Measurements from ENCODE around the gene SF3A2. TPM values are rescaled to one million over a fixed set of nuclear protein-coding genes. Genes with fewer than 3 reads are reported as not detected.

SF3A2 gene
- total RNA-seq, 1 donor from 2014 or later = 28.7 TPM

DNA sequence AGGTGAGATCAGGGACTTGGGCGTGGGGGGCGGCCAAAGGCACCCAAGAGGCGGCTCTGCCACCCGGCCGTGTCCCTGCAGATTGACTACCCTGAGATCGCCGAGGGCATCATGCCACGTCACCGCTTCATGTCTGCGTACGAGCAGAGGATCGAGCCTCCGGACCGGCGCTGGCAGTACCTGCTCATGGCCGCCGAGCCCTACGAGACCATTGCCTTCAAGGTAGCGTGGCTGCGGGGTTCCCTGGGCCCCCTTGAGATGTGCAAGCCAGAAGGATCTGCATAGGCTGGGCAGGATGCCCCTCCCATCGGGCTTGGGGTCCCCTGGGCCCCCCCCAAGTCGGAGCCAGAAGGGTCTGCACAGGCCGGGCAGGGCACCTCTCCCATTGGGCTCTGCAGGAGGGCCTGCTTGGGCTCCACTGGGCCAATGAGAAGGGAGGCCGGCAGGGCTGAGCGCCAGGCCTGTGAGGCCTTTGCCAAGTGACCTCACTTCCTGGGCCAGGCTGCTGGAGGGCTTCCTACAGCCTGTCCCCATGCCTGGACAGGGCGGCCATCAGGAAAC lies 10.3 kb downstream of the SF3A2 start:
- H3K4me3 ChIP-seq = no peak overlapping the region
- peaks cover 30% of the 10 kb centered on the region for H3K27me3 ChIP-seq (ENCODE audit: low read depth)
- H3K36me3 ChIP-seq = peaks cover 54% of the 10 kb centered on the region
- H3K4me1 ChIP-seq = peaks cover 56% of the 10 kb centered on the region
- peak; percentile 62 for DNase-seq
- no peaks in the 10 kb centered on the region for H3K9me3 ChIP-seq (replicated peaks)
- intact Hi-C loops (cut with micrococcal nuclease) = no loop called here
- TF ChIP-seq, protein P1, sequence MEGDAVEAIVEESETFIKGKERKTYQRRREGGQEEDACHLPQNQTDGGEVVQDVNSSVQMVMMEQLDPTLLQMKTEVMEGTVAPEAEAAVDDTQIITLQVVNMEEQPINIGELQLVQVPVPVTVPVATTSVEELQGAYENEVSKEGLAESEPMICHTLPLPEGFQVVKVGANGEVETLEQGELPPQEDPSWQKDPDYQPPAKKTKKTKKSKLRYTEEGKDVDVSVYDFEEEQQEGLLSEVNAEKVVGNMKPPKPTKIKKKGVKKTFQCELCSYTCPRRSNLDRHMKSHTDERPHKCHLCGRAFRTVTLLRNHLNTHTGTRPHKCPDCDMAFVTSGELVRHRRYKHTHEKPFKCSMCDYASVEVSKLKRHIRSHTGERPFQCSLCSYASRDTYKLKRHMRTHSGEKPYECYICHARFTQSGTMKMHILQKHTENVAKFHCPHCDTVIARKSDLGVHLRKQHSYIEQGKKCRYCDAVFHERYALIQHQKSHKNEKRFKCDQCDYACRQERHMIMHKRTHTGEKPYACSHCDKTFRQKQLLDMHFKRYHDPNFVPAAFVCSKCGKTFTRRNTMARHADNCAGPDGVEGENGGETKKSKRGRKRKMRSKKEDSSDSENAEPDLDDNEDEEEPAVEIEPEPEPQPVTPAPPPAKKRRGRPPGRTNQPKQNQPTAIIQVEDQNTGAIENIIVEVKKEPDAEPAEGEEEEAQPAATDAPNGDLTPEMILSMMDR (IDR thresholded peaks at IDR 0.05; ENCODE audit: borderline replicate concordance) = no peak
- peak overlapping the region; percentile 48 for H3K27ac ChIP-seq (replicated peaks)

DNA sequence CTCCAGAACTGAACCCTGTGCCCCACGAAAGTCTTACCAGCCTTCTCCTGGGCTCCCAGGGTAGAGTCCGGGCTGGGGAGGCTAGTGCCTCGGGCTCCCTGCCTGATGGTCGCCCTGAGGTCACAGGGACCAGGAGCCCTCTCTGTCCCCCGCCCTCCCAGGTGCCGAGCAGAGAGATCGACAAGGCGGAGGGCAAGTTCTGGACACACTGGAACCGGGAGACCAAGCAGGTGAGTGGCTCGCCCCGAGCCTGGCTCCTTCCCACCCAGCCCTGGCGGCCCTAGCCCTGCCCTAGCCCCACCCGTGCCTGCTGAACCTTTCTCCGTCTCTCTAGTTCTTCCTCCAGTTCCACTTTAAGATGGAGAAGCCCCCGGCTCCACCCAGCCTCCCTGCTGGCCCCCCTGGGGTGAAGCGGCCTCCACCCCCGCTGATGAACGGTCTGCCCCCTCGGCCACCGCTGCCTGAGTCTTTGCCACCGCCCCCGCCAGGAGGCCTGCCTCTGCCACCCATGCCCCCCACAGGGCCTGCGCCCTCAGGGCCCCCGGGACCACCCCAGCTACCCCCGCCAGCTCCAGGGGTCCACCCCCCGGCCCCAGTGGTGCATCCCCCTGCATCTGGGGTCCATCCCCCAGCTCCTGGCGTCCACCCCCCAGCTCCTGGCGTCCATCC lies 10.9 kb downstream of the SF3A2 start:
- no peak for DNase-seq
- intact Hi-C loops (cut with micrococcal nuclease) = no loop called here
- Histone ChIP-seq H3K36me3 (peaks cover 54% of the 10 kb centered on the region), H3K4me3 (no peak overlapping the region), H3K27ac (replicated peaks) (peak overlapping the region; percentile 48), H3K9me3 (replicated peaks) (no peaks in the 10 kb centered on the region), H3K4me1 (peaks cover 56% of the 10 kb centered on the region), H3K27me3 (ENCODE audit: low read depth) (peaks cover 37% of the 10 kb centered on the region)
- TF ChIP-seq, protein P1 (IDR thresholded peaks at IDR 0.05; ENCODE audit: borderline replicate concordance) = no peak

DNA sequence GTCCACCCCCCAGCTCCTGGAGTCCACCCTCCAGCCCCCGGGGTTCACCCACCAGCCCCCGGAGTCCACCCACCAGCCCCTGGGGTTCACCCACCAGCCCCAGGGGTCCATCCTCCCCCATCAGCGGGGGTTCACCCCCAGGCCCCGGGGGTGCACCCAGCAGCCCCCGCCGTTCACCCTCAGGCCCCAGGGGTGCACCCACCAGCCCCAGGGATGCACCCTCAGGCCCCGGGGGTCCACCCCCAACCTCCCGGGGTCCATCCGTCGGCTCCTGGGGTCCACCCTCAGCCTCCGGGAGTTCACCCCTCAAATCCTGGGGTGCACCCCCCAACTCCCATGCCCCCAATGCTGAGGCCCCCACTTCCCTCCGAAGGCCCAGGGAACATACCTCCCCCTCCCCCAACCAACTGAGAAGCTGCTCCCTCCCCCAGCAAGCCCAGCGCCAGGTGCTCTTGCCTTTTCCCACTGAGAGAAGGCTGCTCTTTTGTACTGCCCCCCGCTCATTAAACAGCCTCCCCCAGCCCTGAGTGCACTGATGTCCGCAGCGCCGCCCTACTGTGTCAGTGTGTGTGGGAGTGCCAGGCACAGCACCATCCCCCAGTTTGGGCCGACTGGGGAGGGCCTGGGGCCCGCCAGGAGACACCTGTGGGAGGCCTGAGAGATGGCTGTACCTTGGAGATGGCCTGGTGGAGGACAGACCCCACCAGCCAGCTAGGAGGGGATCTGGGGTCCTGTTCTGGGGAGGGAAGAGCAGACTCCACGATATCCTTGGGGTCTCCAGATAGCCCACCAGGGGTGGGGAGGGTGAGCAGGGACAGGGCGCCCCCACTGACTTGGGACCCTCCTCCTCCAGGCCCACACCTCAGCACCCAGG lies 11.7 kb downstream of the SF3A2 start:
- TF ChIP-seq, protein P1 (IDR thresholded peaks at IDR 0.05; ENCODE audit: borderline replicate concordance) = no peak
- intact Hi-C loops (cut with micrococcal nuclease) = no loop called here
- no peak overlapping the region for H3K27ac ChIP-seq (replicated peaks)
- H3K27me3 ChIP-seq (ENCODE audit: low read depth) = peaks cover 45% of the 10 kb centered on the region
- H3K9me3 ChIP-seq (replicated peaks) = no peaks in the 10 kb centered on the region
- H3K36me3 ChIP-seq = peaks cover 48% of the 10 kb centered on the region
- no peak overlapping the region for H3K4me3 ChIP-seq
- H3K4me1 ChIP-seq = peaks cover 57% of the 10 kb centered on the region
- DNase-seq = no peak

DNA sequence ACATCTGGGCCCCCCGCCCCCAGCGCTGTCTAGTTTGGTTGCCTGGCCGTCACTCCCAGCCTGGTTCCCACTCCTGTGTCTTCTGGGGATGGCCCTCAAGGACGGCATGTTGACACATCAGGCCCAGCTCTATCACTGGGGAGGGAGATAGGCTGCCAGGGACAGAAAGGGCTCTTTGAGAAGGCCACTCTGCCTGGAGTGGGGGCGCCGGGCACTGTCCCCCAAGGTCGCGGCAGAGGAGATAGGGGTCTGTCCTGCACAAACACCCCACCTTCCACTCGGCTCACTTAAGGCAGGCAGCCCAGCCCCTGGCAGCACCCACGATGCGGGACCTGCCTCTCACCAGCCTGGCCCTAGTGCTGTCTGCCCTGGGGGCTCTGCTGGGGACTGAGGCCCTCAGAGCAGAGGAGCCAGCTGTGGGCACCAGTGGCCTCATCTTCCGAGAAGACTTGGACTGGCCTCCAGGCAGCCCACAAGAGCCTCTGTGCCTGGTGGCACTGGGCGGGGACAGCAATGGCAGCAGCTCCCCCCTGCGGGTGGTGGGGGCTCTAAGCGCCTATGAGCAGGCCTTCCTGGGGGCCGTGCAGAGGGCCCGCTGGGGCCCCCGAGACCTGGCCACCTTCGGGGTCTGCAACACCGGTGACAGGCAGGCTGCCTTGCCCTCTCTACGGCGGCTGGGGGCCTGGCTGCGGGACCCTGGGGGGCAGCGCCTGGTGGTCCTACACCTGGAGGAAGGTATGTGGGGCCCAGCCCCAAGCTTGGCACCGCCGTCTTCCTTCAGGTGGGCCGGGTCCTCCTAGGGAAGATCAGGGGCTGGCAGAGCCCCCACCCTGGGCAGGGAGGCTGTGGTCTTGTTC lies 12.6 kb downstream of the SF3A2 start, which contains the start of gene AMH:
Gene AMH (plus strand): TSS at position 314 of the 857 bp plus-strand sequence. CDS start 10 bp downstream, at position 324.
- no peak within 1 kb of the TSS for H3K4me3 ChIP-seq
- peaks cover 40% of the 10 kb centered on the region for H3K36me3 ChIP-seq
- DNase-seq = no peak
- intact Hi-C loops (cut with micrococcal nuclease) = no loop called here
- H3K27ac ChIP-seq (replicated peaks) = no peak within 1 kb of the TSS
- TF ChIP-seq, protein P1 (IDR thresholded peaks at IDR 0.05; ENCODE audit: borderline replicate concordance) = no peak
- H3K4me1 ChIP-seq = peaks cover 61% of the 10 kb centered on the region
- H3K27me3 ChIP-seq (ENCODE audit: low read depth) = peaks cover 53% of the 10 kb centered on the region
- no peaks in the 10 kb centered on the region for H3K9me3 ChIP-seq (replicated peaks)

All from left ventricle myocardium inferior (tissue), 1 donor.